ENCODE measurements around the gene CHMP2A. TPM values are rescaled to one million over a fixed set of nuclear protein-coding genes. Genes with fewer than 3 reads are reported as not detected.

CHMP2A gene
- polyA plus RNA-seq, 10 donors, result 63.5 to 82.8 (median 72.7) TPM

GRCh38 chr19:58557221-58558065, 2.5 kb upstream of the CHMP2A start:
- DNase-seq, result no peak

GRCh38 chr19:58556622-58557220, 1.8 kb upstream of the CHMP2A start:
- DNase-seq, result no peak

DNA sequence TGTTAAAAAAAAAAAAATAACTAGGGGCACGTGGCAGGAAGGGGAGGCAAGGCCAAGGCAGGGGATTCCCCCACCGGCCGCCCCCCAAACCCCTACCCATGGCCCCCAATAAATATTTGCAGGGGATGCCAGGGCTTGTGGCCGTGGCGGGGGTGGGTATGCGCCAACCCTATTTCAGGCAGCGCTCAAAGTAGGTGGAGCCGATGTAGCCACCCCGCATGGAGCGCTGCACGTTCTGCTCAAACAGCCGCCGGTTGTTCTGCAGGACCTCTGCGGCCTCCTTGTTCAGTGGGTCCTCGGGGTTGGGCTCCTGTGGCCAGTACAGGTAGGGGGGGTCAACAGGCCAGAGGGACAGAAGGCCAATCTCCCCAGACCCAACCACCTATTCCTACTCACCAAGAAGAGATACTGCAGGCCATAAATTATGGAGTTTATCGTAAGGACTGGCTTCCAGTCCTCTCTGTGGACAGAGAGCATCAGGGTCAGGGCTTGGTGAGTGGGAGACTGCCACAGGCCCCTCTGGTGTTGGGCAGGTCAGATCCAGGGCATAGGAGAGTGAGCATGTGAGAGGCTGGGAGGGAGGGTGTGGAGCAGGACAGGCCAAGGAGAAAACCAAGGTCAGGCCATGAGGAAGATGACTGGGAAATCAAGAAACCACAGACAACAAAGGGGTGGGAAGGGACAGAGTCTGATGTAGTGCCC, 1.2 kb upstream of the CHMP2A start:
- no peak for DNase-seq

- DNase-seq, result no peak
These were observed 522 bp upstream of the CHMP2A start for GRCh38 chr19:58555369-58555885.

DNA sequence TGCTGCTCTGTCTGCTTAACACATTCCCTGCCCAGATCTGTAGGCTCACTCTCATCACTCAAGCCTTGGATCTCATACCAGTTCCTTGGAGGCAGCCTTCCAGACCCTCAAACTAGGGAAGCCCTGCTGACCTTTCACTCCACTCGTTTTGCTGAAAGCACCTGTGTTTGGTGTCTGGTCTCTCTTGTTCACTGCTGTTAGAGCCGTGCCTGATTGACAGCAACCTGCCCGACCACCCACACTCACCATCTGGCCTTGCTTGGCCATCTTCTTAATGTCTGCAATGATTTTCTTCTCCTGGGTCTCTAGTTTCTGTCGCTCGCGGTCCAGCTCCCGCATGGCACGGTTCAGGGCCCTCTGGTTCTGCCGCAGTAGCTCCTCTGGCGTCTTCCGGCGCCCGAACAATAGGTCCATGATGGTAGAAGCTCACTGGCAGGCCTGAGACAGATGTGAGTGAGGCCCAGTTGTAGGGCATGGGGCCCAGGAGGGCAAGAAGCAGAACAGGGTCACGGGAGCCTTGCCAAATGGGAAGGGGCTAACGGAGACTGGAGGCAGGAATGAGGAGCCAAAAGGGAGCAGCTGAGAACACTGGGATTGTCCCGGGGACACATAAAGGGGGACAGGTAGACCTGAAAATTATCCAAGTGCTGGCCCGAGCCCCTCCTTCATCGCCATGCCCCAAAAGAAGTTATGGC, 959 bp downstream of the CHMP2A start:
- no peak for DNase-seq

- no peak for DNase-seq
These were observed 2.2 kb downstream of the CHMP2A start for GRCh38 chr19:58552655-58553054.

DNA sequence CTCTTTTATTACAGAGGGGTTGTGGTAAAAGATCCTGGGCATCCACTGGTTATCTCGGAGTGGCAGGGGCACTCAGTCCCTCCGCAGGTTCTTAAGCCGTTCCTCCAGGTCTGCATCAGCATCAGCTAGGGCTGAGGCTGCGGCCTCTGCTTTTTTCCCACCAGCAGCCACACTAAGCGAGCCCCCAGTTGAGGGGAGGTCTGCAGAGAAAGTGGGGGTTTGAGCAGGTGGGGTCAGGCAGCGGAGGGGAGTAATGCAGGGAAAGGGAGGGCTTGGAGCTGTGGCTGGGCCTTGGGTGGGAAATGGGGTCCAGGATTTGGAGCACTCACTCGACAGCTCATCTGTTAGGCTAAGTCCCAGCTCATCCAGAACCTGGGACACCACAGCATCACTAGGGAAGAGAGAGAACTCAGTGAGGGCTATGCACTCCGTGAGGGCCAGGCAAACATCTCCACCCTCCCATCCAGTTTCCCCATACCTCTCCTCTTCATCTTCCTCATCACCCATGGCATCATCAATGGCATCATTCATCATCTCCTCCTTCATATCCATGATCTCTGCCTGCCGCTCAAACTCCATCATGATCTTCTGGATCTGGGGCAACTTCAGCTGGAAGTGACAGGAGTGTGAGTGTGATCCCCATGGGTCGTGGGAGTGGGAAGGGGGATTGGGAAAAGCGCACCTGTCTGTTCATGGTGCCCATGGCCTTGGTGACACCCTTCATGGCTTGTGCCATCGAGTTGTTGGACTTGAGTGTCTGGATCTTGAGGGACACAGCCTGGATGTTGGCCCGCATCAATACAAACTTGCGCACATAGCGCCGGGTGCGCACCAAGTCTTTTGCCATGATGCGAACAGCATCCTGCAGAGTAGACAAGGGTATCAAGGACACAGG, 3.1 kb downstream of the CHMP2A start:
- DNase-seq, result no peak

DNA sequence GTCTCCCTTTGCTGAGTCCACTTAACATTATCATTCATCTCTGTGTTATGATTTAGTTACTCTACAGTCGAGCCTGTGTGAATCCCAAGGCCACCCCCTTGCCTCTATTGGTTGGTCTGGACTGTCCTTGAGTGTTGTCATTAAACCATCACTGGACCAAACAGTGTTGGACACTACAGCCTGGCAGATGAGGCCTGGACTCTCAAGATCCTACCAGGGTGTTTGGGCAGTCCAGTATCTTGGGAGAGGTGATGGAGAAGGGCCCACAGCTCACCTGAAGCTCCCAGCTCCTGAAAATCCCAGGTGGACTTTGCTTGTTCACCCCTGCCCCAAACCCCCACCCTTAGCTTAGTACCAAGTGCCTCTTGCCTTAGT, 3.8 kb downstream of the CHMP2A start:
- DNase-seq, result no peak

GRCh38 chr19:58550362-58551122, 4.4 kb downstream of the CHMP2A start:
- DNase-seq, result no peak

DNA sequence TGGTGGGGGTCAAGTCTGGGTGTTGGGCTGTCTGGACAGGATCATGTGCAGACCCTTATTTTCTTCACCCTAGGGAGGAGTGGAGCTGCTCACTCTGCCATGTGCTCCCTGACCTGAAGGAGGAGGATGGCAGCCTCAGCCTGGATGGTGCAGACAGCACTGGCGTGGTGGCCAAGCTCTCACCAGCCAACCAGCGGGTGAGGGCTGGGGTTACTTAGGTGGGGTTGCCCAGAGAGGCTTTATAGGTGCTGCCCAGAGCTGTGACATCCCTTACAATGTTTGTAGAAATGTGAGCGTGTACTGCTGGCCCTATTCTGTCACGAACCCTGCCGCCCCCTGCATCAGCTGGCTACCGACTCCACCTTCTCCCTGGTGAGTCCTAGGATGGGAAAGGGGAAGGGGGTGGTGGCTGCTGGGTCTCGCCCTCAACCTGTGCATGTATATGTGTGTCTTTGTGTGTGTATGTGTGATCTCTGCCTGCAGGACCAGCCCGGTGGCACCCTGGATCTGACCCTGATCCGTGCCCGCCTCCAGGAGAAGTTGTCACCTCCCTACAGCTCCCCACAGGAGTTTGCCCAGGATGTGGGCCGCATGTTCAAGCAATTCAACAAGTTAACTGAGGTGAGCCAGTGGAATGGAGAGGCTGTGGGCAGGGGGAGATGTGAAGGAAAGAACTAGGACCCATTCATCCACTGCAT, 5.1 kb downstream of the CHMP2A start:
- no peak for DNase-seq

DNA sequence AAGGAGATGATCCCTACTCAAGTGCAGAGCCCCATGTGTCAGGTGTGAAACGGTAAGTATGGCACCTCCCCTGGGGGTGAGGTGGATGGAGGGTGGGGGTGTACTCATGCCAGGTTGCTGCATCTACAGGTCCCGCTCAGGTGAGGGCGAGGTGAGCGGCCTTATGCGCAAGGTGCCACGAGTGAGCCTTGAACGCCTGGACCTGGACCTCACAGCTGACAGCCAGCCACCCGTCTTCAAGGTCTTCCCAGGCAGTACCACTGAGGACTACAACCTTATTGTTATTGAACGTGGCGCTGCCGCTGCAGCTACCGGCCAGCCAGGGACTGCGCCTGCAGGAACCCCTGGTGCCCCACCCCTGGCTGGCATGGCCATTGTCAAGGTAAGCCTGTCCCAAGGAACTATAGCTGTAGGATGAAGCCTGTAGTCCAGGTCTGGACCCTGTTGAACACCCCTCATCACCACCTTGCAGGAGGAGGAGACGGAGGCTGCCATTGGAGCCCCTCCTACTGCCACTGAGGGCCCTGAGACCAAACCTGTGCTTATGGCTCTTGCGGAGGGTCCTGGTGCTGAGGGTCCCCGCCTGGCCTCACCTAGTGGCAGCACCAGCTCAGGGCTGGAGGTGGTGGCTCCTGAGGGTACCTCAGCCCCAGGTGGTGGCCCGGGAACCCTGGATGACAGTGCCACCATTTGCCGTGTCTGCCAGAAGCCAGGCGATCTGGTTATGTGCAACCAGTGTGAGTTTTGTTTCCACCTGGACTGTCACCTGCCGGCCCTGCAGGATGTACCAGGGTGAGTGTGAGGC, 5.8 kb downstream of the CHMP2A start:
- DNase-seq, result no peak

- no peak for DNase-seq
These were observed 7.3 kb downstream of the CHMP2A start for GRCh38 chr19:58547323-58548312.

GRCh38 chr19:58546019-58546530, 8.8 kb downstream of the CHMP2A start:
- DNase-seq, result no peak

GRCh38 chr19:58545286-58546018, 9.5 kb downstream of the CHMP2A start:
- no peak for DNase-seq

GRCh38 chr19:58544591-58545285, 10.2 kb downstream of the CHMP2A start:
- peak in 2 of 3 donors; percentile 32 to 84 for DNase-seq

All from muscle of back (tissue), 11 donors.